ENCODE results near the gene NDUFA11. TPM values are rescaled to one million over a fixed set of nuclear protein-coding genes. Genes with fewer than 3 reads are reported as not detected.

NDUFA11 gene
- total RNA-seq, 1 donor from 2014 or later, result 590 TPM

- no peaks in the 10 kb centered on the region for H3K27me3 ChIP-seq (ENCODE audit: low read depth)
- H3K9me3 ChIP-seq (replicated peaks), result no peaks in the 10 kb centered on the region
- no peak for TF ChIP-seq CTCF (IDR thresholded peaks at IDR 0.05; ENCODE audit: borderline replicate concordance)
- no peak overlapping the region for H3K4me3 ChIP-seq
- intact Hi-C loops (cut with micrococcal nuclease), result no loop called here
- H3K4me1 ChIP-seq, result peaks cover 32% of the 10 kb centered on the region
- peaks cover 16% of the 10 kb centered on the region for H3K36me3 ChIP-seq
- no peak for DNase-seq
- no peak overlapping the region for H3K27ac ChIP-seq (replicated peaks)
Measured at GRCh38 chr19:5907241-5907640, 3.7 kb upstream of the NDUFA11 start.

GRCh38 chr19:5905114-5905778, 1.7 kb upstream of the NDUFA11 start:
- TF ChIP-seq CTCF (IDR thresholded peaks at IDR 0.05; ENCODE audit: borderline replicate concordance), result no peak
- intact Hi-C loops (cut with micrococcal nuclease), result no loop called here
- Histone ChIP-seq H3K27ac (replicated peaks) (peak overlapping the region; percentile 97), H3K9me3 (replicated peaks) (no peaks in the 10 kb centered on the region), H3K4me1 (peaks cover 47% of the 10 kb centered on the region), H3K36me3 (peaks cover 25% of the 10 kb centered on the region), H3K4me3 (peak overlapping the region; percentile 80), H3K27me3 (ENCODE audit: low read depth) (no peaks in the 10 kb centered on the region)
- no peak for DNase-seq

- peak within 1 kb of the TSS; percentile 80 for H3K4me3 ChIP-seq
- H3K27ac ChIP-seq (replicated peaks), result peak within 1 kb of the TSS; percentile 97
- peaks cover 47% of the 10 kb centered on the region for H3K4me1 ChIP-seq
- DNase-seq, result peak; percentile 100
- peaks cover 18% of the 10 kb centered on the region for H3K36me3 ChIP-seq
- no peaks in the 10 kb centered on the region for H3K27me3 ChIP-seq (ENCODE audit: low read depth)
- intact Hi-C loops (cut with micrococcal nuclease), result no loop called here
- TF ChIP-seq CTCF (IDR thresholded peaks at IDR 0.05; ENCODE audit: borderline replicate concordance), result no peak
- H3K9me3 ChIP-seq (replicated peaks), result no peaks in the 10 kb centered on the region
Measured at GRCh38 chr19:5904352-5905113, 943 bp upstream of the NDUFA11 start, which contains the start of gene VMAC. Gene VMAC, plus strand, starts transcription at chr19:5904872. Its CDS starts 19 bp downstream, at chr19:5904891.

GRCh38 chr19:5903056-5903623, 450 bp downstream of the NDUFA11 start:
- H3K36me3 ChIP-seq, result peaks cover 8% of the 10 kb centered on the region
- H3K27me3 ChIP-seq (ENCODE audit: low read depth), result no peaks in the 10 kb centered on the region
- no peak for DNase-seq
- no peaks in the 10 kb centered on the region for H3K9me3 ChIP-seq (replicated peaks)
- TF ChIP-seq CTCF (IDR thresholded peaks at IDR 0.05; ENCODE audit: borderline replicate concordance), result no peak
- peak overlapping the region; percentile 80 for H3K4me3 ChIP-seq
- H3K4me1 ChIP-seq, result peaks cover 47% of the 10 kb centered on the region
- peak overlapping the region; percentile 97 for H3K27ac ChIP-seq (replicated peaks)
- intact Hi-C loops (cut with micrococcal nuclease), result no loop called here

GRCh38 chr19:5900976-5901375, 2.6 kb downstream of the NDUFA11 start:
- no peak for DNase-seq
- Histone ChIP-seq H3K4me1 (peaks cover 45% of the 10 kb centered on the region), H3K27me3 (ENCODE audit: low read depth) (no peaks in the 10 kb centered on the region), H3K27ac (replicated peaks) (no peak overlapping the region), H3K36me3 (peaks cover 22% of the 10 kb centered on the region), H3K4me3 (no peak overlapping the region), H3K9me3 (replicated peaks) (no peaks in the 10 kb centered on the region)
- TF ChIP-seq CTCF (IDR thresholded peaks at IDR 0.05; ENCODE audit: borderline replicate concordance), result no peak
- intact Hi-C loops (cut with micrococcal nuclease), result no loop called here

Data from left ventricle myocardium inferior (tissue), 1 donor.